Erythroblast (primary cell): Measurements from ENCODE around the gene RNF138.
"Not testable (repeated sequence)": the region's sequence is repeated elsewhere in the genome, so short reads cannot be mapped to it uniquely, and the experiment has no call there.

Experiments
- GATA1 ChIP-seq: IDR thresholded peaks from 2 replicates; pipeline ENCODE4 v1.6.1; 2011; ENCODE audit warnings: low read depth, mild to moderate bottlenecking, control low read depth, low read length, moderate library complexity
- POLR2A ChIP-seq: IDR thresholded peaks from 2 replicates; pipeline ENCODE4 v1.6.1; 2011; ENCODE audit warnings: mild to moderate bottlenecking, low read length

GRCh38 chr18:32090831-32091230 is 843 bp upstream of the RNF138 start:
- TF ChIP-seq POLR2A, GATA1: not testable (repeated sequence)
